ENCODE measurements around the gene PLEKHG3. TPM values are rescaled to one million over a fixed set of nuclear protein-coding genes. Genes with fewer than 3 reads are reported as not detected.

Gene PLEKHG3
- total and polyA plus RNA-seq, 3 donors from 2014 or later, result 20.1 to 21.6 (median 20.6) TPM

DNA sequence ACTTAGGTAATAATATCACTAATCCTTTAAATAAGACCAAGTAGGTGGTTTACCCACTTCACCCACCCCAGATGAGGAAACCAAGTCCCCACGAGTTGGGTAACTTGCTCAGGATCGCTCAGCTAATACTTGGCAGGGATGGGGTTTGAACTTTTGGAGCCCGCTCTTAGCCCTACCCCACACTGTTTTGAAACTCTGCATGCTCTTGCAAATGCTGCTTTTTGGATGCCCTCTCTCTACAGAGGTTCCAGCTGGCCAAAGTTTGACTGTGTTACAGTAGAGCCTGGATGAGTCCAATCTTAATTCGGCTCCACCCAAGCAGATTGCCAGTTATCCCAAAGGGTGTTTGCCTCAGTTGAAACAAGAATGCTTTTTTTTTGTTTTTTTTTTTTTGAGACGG is 6.8 kb downstream of the PLEKHG3 start:
- TF ChIP-seq POLR2A (IDR thresholded peaks at IDR 0.05), result no peak
- TF ChIP-seq, protein P1, sequence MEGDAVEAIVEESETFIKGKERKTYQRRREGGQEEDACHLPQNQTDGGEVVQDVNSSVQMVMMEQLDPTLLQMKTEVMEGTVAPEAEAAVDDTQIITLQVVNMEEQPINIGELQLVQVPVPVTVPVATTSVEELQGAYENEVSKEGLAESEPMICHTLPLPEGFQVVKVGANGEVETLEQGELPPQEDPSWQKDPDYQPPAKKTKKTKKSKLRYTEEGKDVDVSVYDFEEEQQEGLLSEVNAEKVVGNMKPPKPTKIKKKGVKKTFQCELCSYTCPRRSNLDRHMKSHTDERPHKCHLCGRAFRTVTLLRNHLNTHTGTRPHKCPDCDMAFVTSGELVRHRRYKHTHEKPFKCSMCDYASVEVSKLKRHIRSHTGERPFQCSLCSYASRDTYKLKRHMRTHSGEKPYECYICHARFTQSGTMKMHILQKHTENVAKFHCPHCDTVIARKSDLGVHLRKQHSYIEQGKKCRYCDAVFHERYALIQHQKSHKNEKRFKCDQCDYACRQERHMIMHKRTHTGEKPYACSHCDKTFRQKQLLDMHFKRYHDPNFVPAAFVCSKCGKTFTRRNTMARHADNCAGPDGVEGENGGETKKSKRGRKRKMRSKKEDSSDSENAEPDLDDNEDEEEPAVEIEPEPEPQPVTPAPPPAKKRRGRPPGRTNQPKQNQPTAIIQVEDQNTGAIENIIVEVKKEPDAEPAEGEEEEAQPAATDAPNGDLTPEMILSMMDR (IDR thresholded peaks at IDR 0.05), result no peak
- no peak for DNase-seq
- no peak overlapping the region for H3K27ac ChIP-seq
- no peak overlapping the region for H3K4me3 ChIP-seq
- 46 to 59% methylated on average over 5 of the region's 5 CpGs for WGBS, 2 donors
- H3K36me3 ChIP-seq (ENCODE audit: low read depth, missing control alignments), result no peaks in the 10 kb centered on the region
- intact Hi-C loops (cut with DNase I; ENCODE audit: low total_unique reads), result no loop called here
- H3K9me3 ChIP-seq, result no peaks in the 10 kb centered on the region
- H3K27me3 ChIP-seq, result no peaks in the 10 kb centered on the region
- H3K4me1 ChIP-seq, result peaks cover 38% of the 10 kb centered on the region

DNA sequence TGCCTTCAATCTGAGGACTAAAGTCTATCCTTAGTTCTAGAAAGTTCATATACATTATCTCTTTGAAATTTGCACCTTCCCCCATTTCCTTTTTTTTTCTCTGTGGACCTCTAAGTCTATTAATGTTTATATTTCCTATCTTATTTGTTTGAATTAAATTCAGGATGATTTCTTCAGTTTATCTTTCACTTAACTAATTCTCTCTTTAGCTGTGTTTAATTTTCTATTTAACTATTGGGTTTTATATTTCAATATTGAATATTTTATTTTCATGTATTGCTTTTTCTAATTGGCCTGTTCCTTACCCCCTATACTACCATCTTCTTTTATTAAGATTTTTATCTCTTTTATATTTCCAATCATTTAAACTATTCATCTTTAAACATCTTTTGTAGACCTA is 9.5 kb downstream of the PLEKHG3 start:
- H3K4me1 ChIP-seq, result peaks cover 48% of the 10 kb centered on the region
- H3K27me3 ChIP-seq, result no peaks in the 10 kb centered on the region
- no peaks in the 10 kb centered on the region for H3K36me3 ChIP-seq (ENCODE audit: low read depth, missing control alignments)
- H3K9me3 ChIP-seq, result no peaks in the 10 kb centered on the region
- intact Hi-C loops (cut with DNase I; ENCODE audit: low total_unique reads), result no loop called here
- H3K4me3 ChIP-seq, result no peak overlapping the region
- no peak for DNase-seq
- no peak overlapping the region for H3K27ac ChIP-seq
- TF ChIP-seq, protein P1 (IDR thresholded peaks at IDR 0.05), result no peak
- TF ChIP-seq POLR2A (IDR thresholded peaks at IDR 0.05), result no peak

GRCh38 chr14:64714432-64715025 is 10.3 kb downstream of the PLEKHG3 start:
- H3K27ac ChIP-seq, result no peak overlapping the region
- no peak for DNase-seq
- intact Hi-C loops (cut with DNase I; ENCODE audit: low total_unique reads), result no loop called here
- 84 to 90% methylated on average over 5 of the region's 5 CpGs for WGBS, 2 donors
- H3K9me3 ChIP-seq, result no peaks in the 10 kb centered on the region
- no peak overlapping the region for H3K4me3 ChIP-seq
- H3K36me3 ChIP-seq (ENCODE audit: low read depth, missing control alignments), result no peaks in the 10 kb centered on the region
- H3K4me1 ChIP-seq, result peaks cover 47% of the 10 kb centered on the region
- H3K27me3 ChIP-seq, result no peaks in the 10 kb centered on the region
- no peak for TF ChIP-seq POLR2A (IDR thresholded peaks at IDR 0.05)
- TF ChIP-seq, protein P1 (IDR thresholded peaks at IDR 0.05), result no peak

DNA sequence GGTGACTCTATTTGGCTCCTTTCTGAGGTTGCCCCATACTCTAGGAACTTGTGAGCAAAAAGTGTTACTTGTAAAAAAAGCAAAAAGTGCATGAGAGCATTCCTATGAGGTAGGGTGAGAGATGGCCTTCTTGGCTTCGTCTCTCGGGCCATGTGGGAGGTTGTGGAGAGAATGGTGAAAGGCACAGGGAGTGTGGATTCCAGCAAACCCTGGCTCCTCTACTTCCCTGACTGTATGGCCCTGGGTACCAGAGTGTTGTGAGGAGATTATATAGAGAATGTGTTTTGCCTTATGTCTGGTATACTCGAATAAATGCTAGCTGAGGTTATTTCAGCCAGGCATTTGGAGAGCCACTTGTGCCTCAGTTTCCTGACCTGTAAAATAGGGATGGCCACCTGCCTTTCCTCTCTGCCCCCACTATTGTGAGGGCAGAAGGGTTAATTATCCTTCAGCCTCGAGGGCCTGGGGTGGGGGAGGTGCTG is 11.0 kb downstream of the PLEKHG3 start:
- Histone ChIP-seq H3K27ac (peak overlapping the region in 1 of 2 donors; percentile 83), H3K36me3 (ENCODE audit: low read depth, missing control alignments) (no peaks in the 10 kb centered on the region), H3K4me1 (peaks cover 51% of the 10 kb centered on the region), H3K4me3 (no peak overlapping the region), H3K9me3 (no peaks in the 10 kb centered on the region), H3K27me3 (no peaks in the 10 kb centered on the region)
- TF ChIP-seq, protein P1 (IDR thresholded peaks at IDR 0.05), result no peak
- no peak for TF ChIP-seq POLR2A (IDR thresholded peaks at IDR 0.05)
- DNase-seq, result no peak
- 44 to 46% methylated on average over 4 of the region's 4 CpGs for WGBS, 2 donors
- intact Hi-C loops (cut with DNase I; ENCODE audit: low total_unique reads), result no loop called here
